IMR-90 (cell line): Measurements from ENCODE around the gene FLRT3. TPM values are rescaled to one million over a fixed set of nuclear protein-coding genes. Genes with fewer than 3 reads are reported as not detected.

Source experiments
- ATAC-seq: fragments of 200-7000 bp; cut with Tn5 transposase; 2 replicates; pipeline ENCODE4 v1.9.1; 2020; ENCODE audit warnings: low read depth, mild to moderate bottlenecking, moderate library complexity
- BruUV-seq: library from RNA; stranded (reverse); fragments of 400-500 nt; replicated peaks from 2 replicates; lab custom pipeline; 2021; lab: Mats Ljungman, UMichigan
- CTCF ChIA-PET: fragments of 300-600 bp; formaldehyde crosslinking; extraction: SDS; loops from one replicate; lab custom pipeline; 2021; ENCODE audit warnings: antibody characterized with exemption; lab: Yijun Ruan, JAX
- POLR2A ChIA-PET: fragments of 300-600 bp; sonication (Branson Sonifier 250); formaldehyde crosslinking; loops from one replicate; lab custom pipeline; 2022; ENCODE audit warnings: antibody characterized with exemption; ENCODE audit not compliant: unreplicated experiment; lab: Charles Lee
- DNase-seq: peaks from one replicate; pipeline ENCODE4 v3.0.0; 2013
- H2AFZ ChIP-seq: replicated peaks from 2 replicates; pipeline ENCODE3; 2013; ENCODE audit warnings: low read length, mild to moderate bottlenecking; ENCODE audit not compliant: poor library complexity
- H2AK5ac ChIP-seq: 2 replicates; pipeline ENCODE4 v1.6.1; 2013; ENCODE audit warnings: low read depth, low read length, inconsistent platforms
- H2AK9ac ChIP-seq: replicated peaks from 2 replicates; pipeline ENCODE3; 2013; ENCODE audit warnings: mild to moderate bottlenecking, low read depth, low read length, moderate library complexity; ENCODE audit not compliant: poor library complexity
- H2BK120ac ChIP-seq: 2 replicates; pipeline ENCODE4 v1.6.1; 2013; ENCODE audit warnings: low read depth, low read length, inconsistent platforms
- H2BK15ac ChIP-seq: 3 replicates; pipeline ENCODE4 v1.6.1; 2013; ENCODE audit warnings: low read depth, low read length, inconsistent platforms
- H2BK20ac ChIP-seq: 2 replicates; pipeline ENCODE4 v1.6.1; 2013; ENCODE audit warnings: low read depth, mild to moderate bottlenecking, inconsistent platforms, low read length, moderate library complexity
- H2BK5ac ChIP-seq: 2 replicates; pipeline ENCODE4 v1.6.1; 2013; ENCODE audit warnings: mild to moderate bottlenecking, low read depth, low read length, inconsistent platforms; ENCODE audit not compliant: poor library complexity, severe bottlenecking
- H3K14ac ChIP-seq: replicated peaks from 2 replicates; pipeline ENCODE4 v1.6.1; 2013; ENCODE audit warnings: low read depth, low read length, inconsistent platforms
- H3K18ac ChIP-seq: 2 replicates; pipeline ENCODE4 v1.6.1; 2013; ENCODE audit warnings: low read depth, low read length, control low read depth
- H3K23ac ChIP-seq: 2 replicates; pipeline ENCODE4 v1.6.1; 2013; ENCODE audit warnings: low read depth, low read length, inconsistent platforms
- H3K27ac ChIP-seq: 2 replicates; pipeline ENCODE4 v1.5.1; 2013; ENCODE audit warnings: mild to moderate bottlenecking, control low read depth, low read length; ENCODE audit not compliant: insufficient read depth
- H3K27me3 ChIP-seq: 2 replicates; pipeline ENCODE4 v1.6.1; 2013; ENCODE audit warnings: low read length; ENCODE audit not compliant: control insufficient read depth, insufficient read depth
- H3K36me3 ChIP-seq: 2 replicates; pipeline ENCODE4 v1.6.1; 2013; ENCODE audit warnings: low read length, mixed read lengths; ENCODE audit not compliant: control insufficient read depth, insufficient read depth
- H3K4ac ChIP-seq: 2 replicates; pipeline ENCODE4 v1.6.1; 2013; ENCODE audit warnings: low read depth, low read length, inconsistent platforms
- H3K4me1 ChIP-seq: 2 replicates; pipeline ENCODE4 v1.6.1; 2013; ENCODE audit warnings: low read length, mixed read lengths; ENCODE audit not compliant: control insufficient read depth, insufficient read depth
- H3K4me2 ChIP-seq: 2 replicates; pipeline ENCODE4 v1.6.1; 2013; ENCODE audit warnings: low read depth, mild to moderate bottlenecking, control low read depth, low read length, moderate library complexity
- H3K4me3 ChIP-seq: 2 replicates; pipeline ENCODE4 v1.5.1; 2013; ENCODE audit warnings: low read depth, mild to moderate bottlenecking, control low read depth, low read length, moderate library complexity; ENCODE audit not compliant: insufficient read depth
- H3K56ac ChIP-seq: 2 replicates; pipeline ENCODE4 v1.6.1; 2013; ENCODE audit warnings: low read length, inconsistent platforms; ENCODE audit not compliant: insufficient read depth; ENCODE audit errors: extremely low read depth
- H3K79me1 ChIP-seq, 2 experiments: 2 replicates each; pipeline ENCODE4 v1.6.1; 2013; ENCODE audit warnings: low read length in 2 of 2, inconsistent platforms in 1 of 2, low read depth in 1 of 2
- H3K9ac ChIP-seq: 2 replicates; pipeline ENCODE4 v1.6.1; 2013; ENCODE audit warnings: low read depth, low read length, control low read depth
- H3K9me1 ChIP-seq: 2 replicates; pipeline ENCODE4 v1.6.1; 2013; ENCODE audit warnings: low read length, inconsistent platforms; ENCODE audit not compliant: insufficient read depth
- H3K9me3 ChIP-seq: 2 replicates; pipeline ENCODE4 v1.6.1; 2013; ENCODE audit warnings: low read length; ENCODE audit not compliant: control insufficient read depth, insufficient read depth
- H4K20me1 ChIP-seq: 2 replicates; pipeline ENCODE4 v1.6.1; 2013; ENCODE audit warnings: low read length, inconsistent platforms; ENCODE audit not compliant: insufficient read depth
- H4K5ac ChIP-seq: 2 replicates; pipeline ENCODE4 v1.6.1; 2013; ENCODE audit warnings: mild to moderate bottlenecking, low read depth, low read length, control low read depth
- H4K8ac ChIP-seq, 2 experiments: 2 replicates each; pipeline ENCODE4 v1.6.1; 2013; ENCODE audit warnings: low read depth in 2 of 2, low read length in 2 of 2, control low read depth in 1 of 2, inconsistent platforms in 1 of 2
- H4K91ac ChIP-seq: 2 replicates; pipeline ENCODE4 v1.6.1; 2013; ENCODE audit warnings: low read depth, low read length, inconsistent platforms; ENCODE audit not compliant: insufficient read depth
- BHLHE40 ChIP-seq: fragments of 150-350 bp; IDR thresholded peaks from 2 replicates; pipeline ENCODE4 v1.6.1; 2016; ENCODE audit warnings: mild to moderate bottlenecking, low read depth, low read length
- MAFK ChIP-seq: IDR thresholded peaks from 2 replicates; pipeline ENCODE4 v1.6.1; 2012; ENCODE audit warnings: low read depth, low read length, improper control_type of control experiment
- MAZ ChIP-seq: IDR thresholded peaks from 2 replicates; pipeline ENCODE4 v1.6.1; 2012; ENCODE audit warnings: low read depth, mild to moderate bottlenecking, low read length, improper control_type of control experiment, moderate library complexity, borderline replicate concordance
- NFE2L2 ChIP-seq: fragments of 150-350 bp; IDR thresholded peaks from 2 replicates; pipeline ENCODE4 v1.6.1; 2016; ENCODE audit warnings: low read depth, mild to moderate bottlenecking, low read length
- RAD21 ChIP-seq: IDR thresholded peaks from 2 replicates; pipeline ENCODE4 v1.6.1; 2012; ENCODE audit warnings: low read length, improper control_type of control experiment
- RCOR1 ChIP-seq: IDR thresholded peaks from 2 replicates; pipeline ENCODE4 v1.6.1; 2012; ENCODE audit warnings: mild to moderate bottlenecking, low read length, improper control_type of control experiment; ENCODE audit not compliant: insufficient replicate concordance
- RFX5 ChIP-seq: IDR thresholded peaks from 2 replicates; pipeline ENCODE4 v1.8.0; 2012; ENCODE audit warnings: low read depth, mild to moderate bottlenecking, low read length, moderate library complexity
- SMC3 ChIP-seq: fragments of 150-350 bp; IDR thresholded peaks from 2 replicates; pipeline ENCODE4 v1.6.1; 2016; ENCODE audit warnings: low read depth, mild to moderate bottlenecking, antibody characterized with exemption, low read length, moderate library complexity
- WGBS, 2 experiments: methylation state at CpG; one replicate each; pipeline versions ENCODE4 v1.1.5 to v1.1.7; 2013; ENCODE audit warnings: missing lambda C conversion rate in 2 of 2; ENCODE audit not compliant: insufficient read length in 1 of 2; ENCODE audit errors: extremely low coverage in 2 of 2; 5-methylcytosine and 5-hydroxymethylcytosine counted together
- dilution Hi-C: fragments of 300-500 bp; cut with HindIII; formaldehyde crosslinking; loops from one replicate; pipeline ENCODE4 v1.14.3; 2018; ENCODE audit warnings: low sequenced_read_pairs; ENCODE audit not compliant: unreplicated experiment
- in situ Hi-C: fragments of 300-500 bp; cut with MboI; formaldehyde crosslinking; loops from 3 replicates; pipeline ENCODE4 v1.14.3; 2019; ENCODE audit warnings: low sequenced_read_pairs, inconsistent platforms, mixed read lengths
- intact Hi-C: fragments of 100-400 bp; cut with micrococcal nuclease; formaldehyde crosslinking; loops from 2 replicates; pipeline ENCODE4 v1.10.0; 2022
- polyA plus RNA-seq, 3 experiments: library from polyadenylated mRNA; depleted of rRNA; stranded (reverse); fragments of >200 nt; gene quantifications; 2 replicates each; pipeline ENCODE4 v1.2.3, GENCODE V29; 2012; ENCODE audit warnings: low replicate concordance in 1 of 3
- total RNA-seq: library from RNA; depleted of rRNA; stranded (reverse); fragments of >200 nt; gene quantifications from 2 replicates; pipeline ENCODE4 v1.2.3, GENCODE V29; 2012
- TF ChIP-seq, protein P1 (sequence below): fragments of 150-350 bp; IDR thresholded peaks from 2 replicates; pipeline ENCODE4 v1.6.1; 2016; ENCODE audit warnings: low read depth, mild to moderate bottlenecking, low read length, moderate library complexity, borderline replicate concordance
- TF ChIP-seq, protein P2 (sequence below): conservative IDR thresholded peaks from 2 replicates; pipeline ENCODE4 v1.5.1; 2012; ENCODE audit warnings: mild to moderate bottlenecking, low read depth, low read length, improper control_type of control experiment
- TF ChIP-seq, protein P3 (sequence below): fragments of 150-350 bp; IDR thresholded peaks from 2 replicates; pipeline ENCODE4 v1.6.1; 2017; ENCODE audit warnings: mild to moderate bottlenecking, antibody characterized with exemption, low read length, low read depth

Gene FLRT3
- total and polyA plus RNA-seq, 2 of the 4 experiments (the other 2 are of a cell fraction): 1.8 to 6.6 TPM

DNA sequence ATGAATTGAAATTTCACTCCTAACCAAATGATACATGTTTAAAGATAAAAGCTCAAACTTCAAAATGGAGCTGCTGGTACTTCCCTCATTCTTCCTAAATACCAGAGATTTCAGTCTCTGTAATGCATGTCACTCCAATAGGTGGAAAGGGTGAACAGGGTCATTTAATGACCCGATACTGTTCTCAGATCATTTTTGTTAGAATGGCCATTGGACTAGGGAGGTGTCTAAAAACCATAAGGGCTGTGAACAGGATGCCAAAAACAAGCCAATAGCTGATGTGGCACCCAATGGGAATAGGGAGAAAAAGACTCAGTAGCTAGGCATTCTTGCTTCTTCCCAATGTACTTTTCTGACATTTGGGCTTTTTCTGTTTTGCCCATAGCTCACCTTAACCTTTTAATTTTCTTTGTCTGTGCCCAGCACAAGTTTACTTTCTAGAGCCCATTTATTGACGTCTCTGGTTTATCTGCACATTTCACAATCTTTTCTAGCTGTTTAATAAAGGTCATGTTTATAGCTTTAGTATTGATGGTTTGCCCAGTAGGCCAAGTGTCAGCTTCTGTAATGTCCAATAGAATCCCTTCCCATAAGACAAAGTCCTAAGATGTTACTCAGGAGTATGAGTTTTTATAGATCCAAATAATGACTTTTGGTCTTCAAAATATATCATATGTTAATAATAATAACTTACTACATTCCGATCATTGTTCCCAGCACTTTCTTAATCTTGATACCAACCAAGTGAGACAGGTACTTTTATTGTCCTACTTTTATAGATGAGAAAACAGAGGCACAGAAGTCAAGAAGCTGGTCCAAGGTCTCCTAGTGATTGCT lies 24.3 kb upstream of the FLRT3 start:
- Histone ChIP-seq H3K4ac (no peak overlapping the region), H4K91ac (no peak overlapping the region), H3K4me1 (no peaks in the 10 kb centered on the region), H3K27me3 (no peaks in the 10 kb centered on the region), H2BK5ac (no peak overlapping the region), H3K27ac (no peak overlapping the region), H3K79me1 (no peaks in the 10 kb centered on the region), H2BK20ac (no peak overlapping the region), H3K36me3 (no peaks in the 10 kb centered on the region), H3K4me3 (no peak overlapping the region), H4K20me1 (no peaks in the 10 kb centered on the region), H2AK9ac (no peak overlapping the region), H4K8ac (no peak overlapping the region), H4K5ac (no peak overlapping the region), H3K9me1 (no peaks in the 10 kb centered on the region), H2AFZ (no peak overlapping the region), H2BK15ac (no peak overlapping the region), H2AK5ac (no peak overlapping the region), H2BK120ac (no peak overlapping the region), H3K14ac (no peak overlapping the region), H3K9me3 (no peaks in the 10 kb centered on the region), H3K23ac (no peak overlapping the region), H3K9ac (no peak overlapping the region), H3K18ac (no peak overlapping the region), H3K56ac (no peak overlapping the region), H3K4me2 (no peak overlapping the region)
- dilution Hi-C loops (no loop called here), intact Hi-C loops (no loop called here), in situ Hi-C loops (no loop called here)
- DNase-seq (no peak), ATAC-seq (no peak)
- TF ChIP-seq BHLHE40: no peak
- TF ChIP-seq SMC3: no peak
- TF ChIP-seq, protein P1, sequence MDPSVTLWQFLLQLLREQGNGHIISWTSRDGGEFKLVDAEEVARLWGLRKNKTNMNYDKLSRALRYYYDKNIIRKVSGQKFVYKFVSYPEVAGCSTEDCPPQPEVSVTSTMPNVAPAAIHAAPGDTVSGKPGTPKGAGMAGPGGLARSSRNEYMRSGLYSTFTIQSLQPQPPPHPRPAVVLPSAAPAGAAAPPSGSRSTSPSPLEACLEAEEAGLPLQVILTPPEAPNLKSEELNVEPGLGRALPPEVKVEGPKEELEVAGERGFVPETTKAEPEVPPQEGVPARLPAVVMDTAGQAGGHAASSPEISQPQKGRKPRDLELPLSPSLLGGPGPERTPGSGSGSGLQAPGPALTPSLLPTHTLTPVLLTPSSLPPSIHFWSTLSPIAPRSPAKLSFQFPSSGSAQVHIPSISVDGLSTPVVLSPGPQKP: no peak
- no peak for TF ChIP-seq RCOR1
- TF ChIP-seq NFE2L2: no peak
- TF ChIP-seq MAFK: no peak
- TF ChIP-seq, protein P2, sequence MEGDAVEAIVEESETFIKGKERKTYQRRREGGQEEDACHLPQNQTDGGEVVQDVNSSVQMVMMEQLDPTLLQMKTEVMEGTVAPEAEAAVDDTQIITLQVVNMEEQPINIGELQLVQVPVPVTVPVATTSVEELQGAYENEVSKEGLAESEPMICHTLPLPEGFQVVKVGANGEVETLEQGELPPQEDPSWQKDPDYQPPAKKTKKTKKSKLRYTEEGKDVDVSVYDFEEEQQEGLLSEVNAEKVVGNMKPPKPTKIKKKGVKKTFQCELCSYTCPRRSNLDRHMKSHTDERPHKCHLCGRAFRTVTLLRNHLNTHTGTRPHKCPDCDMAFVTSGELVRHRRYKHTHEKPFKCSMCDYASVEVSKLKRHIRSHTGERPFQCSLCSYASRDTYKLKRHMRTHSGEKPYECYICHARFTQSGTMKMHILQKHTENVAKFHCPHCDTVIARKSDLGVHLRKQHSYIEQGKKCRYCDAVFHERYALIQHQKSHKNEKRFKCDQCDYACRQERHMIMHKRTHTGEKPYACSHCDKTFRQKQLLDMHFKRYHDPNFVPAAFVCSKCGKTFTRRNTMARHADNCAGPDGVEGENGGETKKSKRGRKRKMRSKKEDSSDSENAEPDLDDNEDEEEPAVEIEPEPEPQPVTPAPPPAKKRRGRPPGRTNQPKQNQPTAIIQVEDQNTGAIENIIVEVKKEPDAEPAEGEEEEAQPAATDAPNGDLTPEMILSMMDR: no peak
- TF ChIP-seq, protein P3, sequence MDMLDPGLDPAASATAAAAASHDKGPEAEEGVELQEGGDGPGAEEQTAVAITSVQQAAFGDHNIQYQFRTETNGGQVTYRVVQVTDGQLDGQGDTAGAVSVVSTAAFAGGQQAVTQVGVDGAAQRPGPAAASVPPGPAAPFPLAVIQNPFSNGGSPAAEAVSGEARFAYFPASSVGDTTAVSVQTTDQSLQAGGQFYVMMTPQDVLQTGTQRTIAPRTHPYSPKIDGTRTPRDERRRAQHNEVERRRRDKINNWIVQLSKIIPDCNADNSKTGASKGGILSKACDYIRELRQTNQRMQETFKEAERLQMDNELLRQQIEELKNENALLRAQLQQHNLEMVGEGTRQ: no peak
- TF ChIP-seq RFX5: no peak
- TF ChIP-seq RAD21: no peak
- TF ChIP-seq MAZ: no peak
- POLR2A ChIA-PET: no interaction called here
- no TSS peak for BruUV-seq
- CTCF ChIA-PET: no interaction called here
- no CpG with 5 or more reads among the region's 3 CpGs for WGBS, 2 experiments
